Measurements from ENCODE around the gene FAM222A.
A peak's percentile ranks its signal among the peaks of the same experiment; 100 is the strongest.

FAM222A gene

GRCh38 chr12:109757671-109758265 is 44.1 kb downstream of the FAM222A start:
- H3K4me1 ChIP-seq (ENCODE audit: control insufficient read depth, insufficient read depth, low read length) = no peaks in the 10 kb centered on the region
- no peak overlapping the region for H3K4me3 ChIP-seq (ENCODE audit: low read depth, low read length)
- no peak overlapping the region for H3K27ac ChIP-seq (ENCODE audit: extremely low read depth, low read depth, low read length)
- no peak for TF ChIP-seq ZNF610 (tag by site-specific recombination; IDR thresholded peaks at IDR 0.05; ENCODE audit: borderline replicate concordance)
- no peak for TF ChIP-seq ZNF184 (tag by site-specific recombination; IDR thresholded peaks at IDR 0.05)
- no peak for TF ChIP-seq ZNF433 (tag by site-specific recombination; IDR thresholded peaks at IDR 0.05; ENCODE audit: low read depth)
- no peak for TF ChIP-seq OSR2 (tag by site-specific recombination; IDR thresholded peaks at IDR 0.05)
- TF ChIP-seq ZBTB6 (tag by site-specific recombination; IDR thresholded peaks at IDR 0.05) = no peak
- TF ChIP-seq ZNF521 (tag by site-specific recombination; IDR thresholded peaks at IDR 0.05) = no peak
- no peak for TF ChIP-seq YY1 (tag by site-specific recombination; IDR thresholded peaks at IDR 0.05)
- TF ChIP-seq ZFP3 (tag by site-specific recombination; IDR thresholded peaks at IDR 0.05; ENCODE audit: low read depth) = no peak
- no peak for TF ChIP-seq ZNF133 (tag by site-specific recombination; IDR thresholded peaks at IDR 0.05)
- no peak for TF ChIP-seq ZNF513 (tag by site-specific recombination; IDR thresholded peaks at IDR 0.05)
- no peak for TF ChIP-seq ZNF664 (tag by site-specific recombination; IDR thresholded peaks at IDR 0.05)
- TF ChIP-seq ZNF23 (tag by site-specific recombination; IDR thresholded peaks at IDR 0.05; ENCODE audit: borderline replicate concordance) = no peak
- TF ChIP-seq ZNF843 (tag by site-specific recombination; IDR thresholded peaks at IDR 0.05) = no peak
- TF ChIP-seq ZNF292 (tag by site-specific recombination; IDR thresholded peaks at IDR 0.05; ENCODE audit: borderline replicate concordance, low read depth) = no peak
- TF ChIP-seq PRDM1 (tag by site-specific recombination; IDR thresholded peaks at IDR 0.05) = no peak
- no peak for TF ChIP-seq ZNF561 (tag by site-specific recombination; IDR thresholded peaks at IDR 0.05; ENCODE audit: borderline replicate concordance)
- no peak for TF ChIP-seq SALL2 (tag by site-specific recombination; IDR thresholded peaks at IDR 0.05; ENCODE audit: borderline replicate concordance)
- TF ChIP-seq ZFP37 (tag by site-specific recombination; IDR thresholded peaks at IDR 0.05) = no peak
- no peak for TF ChIP-seq HIC1 (tag by site-specific recombination; IDR thresholded peaks at IDR 0.05)
- ChIA-PET POLR2A (no interaction called here), CTCF (interaction anchor here (0.6 kb wide), 1 partner anchor 9 kb away, joined by 5 read pairs; no protein-coding TSS in a partner anchor)
- H3K9me3 ChIP-seq (ENCODE audit: control insufficient read depth, insufficient read depth, low read depth, low read length) = no peaks in the 10 kb centered on the region
- H3K36me3 ChIP-seq (ENCODE audit: control insufficient read depth in 2 of 2, insufficient read depth in 1 of 2, low read length in 2 of 2) = no peaks in the 10 kb centered on the region

GRCh38 chr12:109758426-109759420 is 45.1 kb downstream of the FAM222A start:
- no peak overlapping the region for H3K27ac ChIP-seq (ENCODE audit: extremely low read depth, low read depth, low read length)
- no peak overlapping the region for H3K4me3 ChIP-seq (ENCODE audit: low read depth, low read length)
- CTCF ChIA-PET = interaction anchor here (0.6 kb wide), 1 partner anchor 10 kb away, joined by 5 read pairs; no protein-coding TSS in a partner anchor
- H3K4me1 ChIP-seq (ENCODE audit: control insufficient read depth, insufficient read depth, low read length) = no peaks in the 10 kb centered on the region
- TF ChIP-seq ZEB2 (tag by site-specific recombination; IDR thresholded peaks at IDR 0.05) = no peak
- TF ChIP-seq ZIC2 (tag by site-specific recombination; IDR thresholded peaks at IDR 0.05) = peak; percentile 52; the same call in 1 of the 2 replicates
- no peak for TF ChIP-seq ZNF350 (tag by site-specific recombination; IDR thresholded peaks at IDR 0.05)
- no peak for TF ChIP-seq ZNF449 (tag by site-specific recombination; IDR thresholded peaks at IDR 0.05)
- TF ChIP-seq REST (tag by site-specific recombination; IDR thresholded peaks at IDR 0.05) = no peak
- no peaks in the 10 kb centered on the region for H3K36me3 ChIP-seq (ENCODE audit: control insufficient read depth in 2 of 2, insufficient read depth in 1 of 2, low read length in 2 of 2)
- H3K9me3 ChIP-seq (ENCODE audit: control insufficient read depth, insufficient read depth, low read depth, low read length) = no peaks in the 10 kb centered on the region
- POLR2A ChIA-PET = no interaction called here

Measured in HEK293 (cell line).